ENCODE results near the gene CHRM5.

The CHRM5 gene

GRCh38 chr15:34102175-34102925 is 134.1 kb downstream of the CHRM5 start:
- DNase-seq, result no peak

GRCh38 chr15:34106423-34106822 is 138.1 kb downstream of the CHRM5 start:
- DNase-seq, result no peak

- DNase-seq, result no peak
Measured at GRCh38 chr15:34107315-34107714, 139.0 kb downstream of the CHRM5 start.

- DNase-seq, result peak; percentile 15
Measured at GRCh38 chr15:34109797-34110663, 141.7 kb downstream of the CHRM5 start.

- DNase-seq, result no peak
Measured at GRCh38 chr15:34111488-34111887, 143.2 kb downstream of the CHRM5 start.

- DNase-seq, result no peak
Measured at GRCh38 chr15:34114215-34114614, 145.9 kb downstream of the CHRM5 start.

- no peak for DNase-seq
Measured at GRCh38 chr15:34114739-34115138, 146.4 kb downstream of the CHRM5 start.

GRCh38 chr15:34116620-34117019 is 148.3 kb downstream of the CHRM5 start:
- DNase-seq, result peak; percentile 13
